SK-N-SH (cell line): ENCODE measurements around the gene GALNS. TPM values are rescaled to one million over a fixed set of nuclear protein-coding genes. Genes with fewer than 3 reads are reported as not detected.

Source experiments
- CTCF ChIA-PET: fragments of 300-600, 350-600 bp; formaldehyde crosslinking; extraction: SDS; loops from one replicate; lab custom pipeline; 2021; lab: Yijun Ruan, JAX
- POLR2A ChIA-PET: fragments of 350-600 bp; sonication (Branson Sonifier 250); formaldehyde crosslinking; extraction: SDS; loops from one replicate; lab custom pipeline; 2020; ENCODE audit warnings: antibody characterized with exemption, inconsistent platforms; lab: Yijun Ruan, JAX
- DNase-seq: peaks from one replicate; pipeline ENCODE4 v3.0.0; 2012
- H2AFZ ChIP-seq: fragments of 200-600 bp; sonication (generic); 2 replicates; pipeline ENCODE4 v1.8.1; 2016; ENCODE audit warnings: antibody characterized with exemption, mild to moderate bottlenecking, low read depth
- H3F3A ChIP-seq: fragments of 200-600 bp; sonication (generic); replicated peaks from 2 replicates; pipeline ENCODE3; 2016; ENCODE audit warnings: antibody characterized with exemption, mild to moderate bottlenecking; ENCODE audit not compliant: insufficient read depth
- H3K27ac ChIP-seq, 2 experiments: fragments of 200-500 bp in 1 of 2; fragments of 200-600 bp in 1 of 2; sonication (Bioruptor generic) in 1 of 2; sonication (generic), shearing (Covaris generic) in 1 of 2; 2 replicates each; pipeline versions ENCODE4 v1.5.1 to v1.6.1; 2014 to 2016; ENCODE audit warnings: low read depth in 2 of 2, inconsistent platforms in 1 of 2, low read length in 1 of 2, mild to moderate bottlenecking in 1 of 2, mixed read lengths in 1 of 2
- H3K27me3 ChIP-seq: fragments of 200-600 bp; sonication (generic), shearing (Covaris generic); 2 replicates; pipeline ENCODE4 v1.6.1; 2016; ENCODE audit warnings: mixed run types; ENCODE audit not compliant: insufficient read depth
- H3K36me3 ChIP-seq, 2 experiments: fragments of 200-500 bp in 1 of 2; fragments of 200-600 bp in 1 of 2; sonication (Bioruptor generic) in 1 of 2; sonication (generic) in 1 of 2; replicated peaks in 1 of 2; 2 replicates each; pipeline versions ENCODE3 to v1.5.1; 2014 to 2016; ENCODE audit warnings: low read length in 1 of 2, mild to moderate bottlenecking in 1 of 2; ENCODE audit not compliant: insufficient read depth in 2 of 2, control insufficient read depth in 1 of 2
- H3K4me1 ChIP-seq, 2 experiments: fragments of 200-500 bp in 1 of 2; fragments of 200-600 bp in 1 of 2; sonication (Bioruptor generic) in 1 of 2; sonication (generic), shearing (Covaris generic) in 1 of 2; 2 replicates each; pipeline versions ENCODE4 v1.5.1 to v1.6.1; 2014 to 2016; ENCODE audit warnings: low read depth in 1 of 2, low read length in 1 of 2, mixed run types in 1 of 2; ENCODE audit not compliant: insufficient read depth in 2 of 2, control insufficient read depth in 1 of 2
- H3K4me2 ChIP-seq: fragments of 200-600 bp; sonication (generic), shearing (Covaris generic); 2 replicates; pipeline ENCODE4 v1.6.1; 2017; ENCODE audit warnings: mixed run types
- H3K4me3 ChIP-seq, 2 experiments: fragments of 200-500 bp in 1 of 2; fragments of 200-600 bp in 1 of 2; sonication (Bioruptor generic) in 1 of 2; sonication (generic), shearing (Covaris generic) in 1 of 2; 2 replicates each; pipeline versions ENCODE4 v1.5.1 to v1.8.1; 2014 to 2016; ENCODE audit warnings: low read depth in 2 of 2, inconsistent platforms in 1 of 2, low read length in 1 of 2, mild to moderate bottlenecking in 1 of 2, mixed read lengths in 1 of 2, moderate library complexity in 1 of 2
- H3K79me2 ChIP-seq: fragments of 200-600 bp; sonication (generic); 2 replicates; pipeline ENCODE4 v1.8.1; 2017; ENCODE audit warnings: mild to moderate bottlenecking; ENCODE audit not compliant: insufficient read depth
- H3K9ac ChIP-seq: fragments of 200-600 bp; sonication (generic); 2 replicates; pipeline ENCODE4 v1.6.1; 2017; ENCODE audit warnings: mixed run types
- H3K9me2 ChIP-seq: fragments of 200-600 bp; sonication (generic); 2 replicates; pipeline ENCODE4 v1.6.1; 2017; ENCODE audit warnings: mixed run types
- H3K9me3 ChIP-seq: fragments of 200-600 bp; sonication (generic); 2 replicates; pipeline ENCODE4 v1.6.1; 2017; ENCODE audit warnings: mixed run types, mild to moderate bottlenecking, moderate library complexity
- H4K20me1 ChIP-seq: fragments of 200-600 bp; sonication (generic); 2 replicates; pipeline ENCODE4 v1.6.1; 2017; ENCODE audit warnings: mild to moderate bottlenecking, mixed run types; ENCODE audit not compliant: insufficient read depth
- ELF1 ChIP-seq: IDR thresholded peaks from 2 replicates; pipeline ENCODE4 v1.4.0; 2012
- EP300 ChIP-seq, 2 experiments: IDR thresholded peaks; 2 replicates each; pipeline versions ENCODE4 v1.4.0 to v1.6.1; 2012; ENCODE audit warnings: borderline replicate concordance in 1 of 2, low read depth in 1 of 2, low read length in 1 of 2
- FOXJ3 ChIP-seq: sonication (generic); formaldehyde crosslinking; IDR thresholded peaks from 2 replicates; pipeline ENCODE4 v1.5.1; 2020; ENCODE audit warnings: mild to moderate bottlenecking, missing genetic modification reagents
- GABPA ChIP-seq: IDR thresholded peaks from 2 replicates; pipeline ENCODE4 v1.4.0; 2012; ENCODE audit warnings: low read depth, mild to moderate bottlenecking
- GATA2 ChIP-seq: sonication (generic); formaldehyde crosslinking; IDR thresholded peaks from 2 replicates; pipeline ENCODE4 v1.5.0; 2020; ENCODE audit warnings: mild to moderate bottlenecking, missing genetic modification reagents
- IRF3 ChIP-seq: fragments of 150-350 bp; IDR thresholded peaks from 2 replicates; pipeline ENCODE4 v1.6.1; 2016; ENCODE audit warnings: mild to moderate bottlenecking, low read depth, low read length
- MXI1 ChIP-seq: IDR thresholded peaks from 2 replicates; pipeline ENCODE4 v1.6.1; 2012; ENCODE audit warnings: mild to moderate bottlenecking, low read depth, low read length, improper control_type of control experiment
- POLR2AphosphoS5 ChIP-seq: IDR thresholded peaks from 2 replicates; pipeline ENCODE4 v1.6.1; 2012; ENCODE audit warnings: low read depth, low read length
- RCOR1 ChIP-seq: fragments of 150-350 bp; IDR thresholded peaks from 2 replicates; pipeline ENCODE4 v1.6.1; 2017; ENCODE audit warnings: antibody characterized with exemption, low read length
- RXRA ChIP-seq: IDR thresholded peaks from 2 replicates; pipeline ENCODE4 v1.4.0; 2012; ENCODE audit warnings: low read depth, mild to moderate bottlenecking, borderline replicate concordance
- TEAD4 ChIP-seq: IDR thresholded peaks from 2 replicates; pipeline ENCODE4 v1.4.0; 2012; ENCODE audit warnings: mild to moderate bottlenecking, borderline replicate concordance; ENCODE audit not compliant: insufficient read depth
- ZBTB33 ChIP-seq: IDR thresholded peaks from 2 replicates; pipeline ENCODE4 v1.4.0; 2012; ENCODE audit warnings: low read depth, borderline replicate concordance
- WGBS: methylation state at CpG from one replicate; pipeline ENCODE4 v1.1.6; 2017; ENCODE audit warnings: low lambda C conversion rate; 5-methylcytosine and 5-hydroxymethylcytosine counted together
- polyA plus RNA-seq, 3 experiments: library from polyadenylated mRNA; depleted of rRNA; stranded (reverse); fragments of >200 nt; gene quantifications; 2 replicates each; pipeline ENCODE4 v1.2.3, GENCODE V29; 2012

The GALNS gene
- polyA plus RNA-seq, 1 of the 3 experiments (the other 2 are of a cell fraction) = 16.5 TPM

- no peak for TF ChIP-seq RCOR1
- TF ChIP-seq ZBTB33 = no peak
Observed at GRCh38 chr16:88856828-88857727, at the start of gene GALNS, which contains the start of gene TRAPPC2L (continued).

- H3K79me2 ChIP-seq = no peaks in the 10 kb centered on the region
- H3K27me3 ChIP-seq = peaks cover 18% of the 10 kb centered on the region
- ChIA-PET POLR2A (no interaction called here), CTCF (interaction anchor here (0.9 kb wide), 1 partner anchor 170 kb away, joined by 5 read pairs; no protein-coding TSS in a partner anchor)
- no peaks in the 10 kb centered on the region for H3K36me3 ChIP-seq
- no peak overlapping the region for H3K4me2 ChIP-seq
- H3K4me3 ChIP-seq = no peak overlapping the region
- no peak overlapping the region for H3K27ac ChIP-seq
- peaks cover 0 to 2% of the 10 kb centered on the region in 2 experiments; a peak in 1 of 4 replicates for H3K4me1 ChIP-seq
- H4K20me1 ChIP-seq = no peaks in the 10 kb centered on the region
- H3F3A ChIP-seq = no peaks in the 10 kb centered on the region
- no peak for DNase-seq
- 74% methylated on average over 16 of the region's 16 CpGs for WGBS
- H3K9me3 ChIP-seq = no peaks in the 10 kb centered on the region
- TF ChIP-seq EP300 (IDR thresholded peaks at IDR 0.05; ENCODE audit: borderline replicate concordance in 1 of 2, low read depth in 1 of 2, low read length in 1 of 2) (no peak), GATA2 (CRISPR knock-in tag) (no peak), GABPA (no peak), POLR2AphosphoS5 (no peak), MXI1 (no peak), RXRA (no peak), TEAD4 (no peak), IRF3 (no peak)
- H2AFZ ChIP-seq = no peak overlapping the region
- no peak overlapping the region for H3K9ac ChIP-seq
- no peaks in the 10 kb centered on the region for H3K9me2 ChIP-seq
Observed at GRCh38 chr16:88906020-88906419, 49.3 kb upstream of the GALNS start.

- DNase-seq = peak; percentile 83
- CTCF ChIA-PET = interaction anchor here (0.9 kb wide), 1 partner anchor 169 kb away, joined by 5 read pairs; no protein-coding TSS in a partner anchor
- 41% methylated on average over 12 of the region's 13 CpGs for WGBS
Observed at GRCh38 chr16:88905563-88905962, 48.8 kb upstream of the GALNS start.

More at GRCh38 chr16:88905563-88905962, 48.8 kb upstream of the GALNS start:
- Histone ChIP-seq H3K4me1 (no peaks in the 10 kb centered on the region; a peak in 1 of 4 replicates), H3K4me3 (no peak overlapping the region), H3K9ac (no peak overlapping the region), H2AFZ (no peak overlapping the region), H3K9me3 (no peaks in the 10 kb centered on the region), H3K9me2 (no peaks in the 10 kb centered on the region), H3K4me2 (no peak overlapping the region), H3K27ac (no peak overlapping the region), H3F3A (no peaks in the 10 kb centered on the region), H3K79me2 (no peaks in the 10 kb centered on the region), H4K20me1 (no peaks in the 10 kb centered on the region), H3K36me3 (no peaks in the 10 kb centered on the region), H3K27me3 (peaks cover 20% of the 10 kb centered on the region)
- POLR2A ChIA-PET = no interaction called here
- TF ChIP-seq FOXJ3 (CRISPR knock-in tag) (no peak), ELF1 (no peak)
